Myocyte (in vitro differentiated cells): Measurements from ENCODE around the gene CREB5. TPM values are rescaled to one million over a fixed set of nuclear protein-coding genes. Genes with fewer than 3 reads are reported as not detected.
"Not testable (repeated sequence)": the region's sequence is repeated elsewhere in the genome, so short reads cannot be mapped to it uniquely, and the experiment has no call there.

ENCODE experiments used
- DNase-seq: peaks from one replicate; pipeline ENCODE4 v3.0.0-alpha.2; 2012; ENCODE audit warnings: low read depth
- polyA plus RNA-seq: library from polyadenylated mRNA; unstranded; fragments of >200 nt; gene quantifications from one replicate; pipeline ENCODE4 v1.2.1, GENCODE V29; 2012; ENCODE audit warnings: missing spikeins
- total RNA-seq: library from RNA; depleted of rRNA; stranded (reverse); fragments of >200 nt; gene quantifications from 2 replicates; pipeline ENCODE4 v1.2.3, GENCODE V29; 2014

Gene CREB5, protein sequence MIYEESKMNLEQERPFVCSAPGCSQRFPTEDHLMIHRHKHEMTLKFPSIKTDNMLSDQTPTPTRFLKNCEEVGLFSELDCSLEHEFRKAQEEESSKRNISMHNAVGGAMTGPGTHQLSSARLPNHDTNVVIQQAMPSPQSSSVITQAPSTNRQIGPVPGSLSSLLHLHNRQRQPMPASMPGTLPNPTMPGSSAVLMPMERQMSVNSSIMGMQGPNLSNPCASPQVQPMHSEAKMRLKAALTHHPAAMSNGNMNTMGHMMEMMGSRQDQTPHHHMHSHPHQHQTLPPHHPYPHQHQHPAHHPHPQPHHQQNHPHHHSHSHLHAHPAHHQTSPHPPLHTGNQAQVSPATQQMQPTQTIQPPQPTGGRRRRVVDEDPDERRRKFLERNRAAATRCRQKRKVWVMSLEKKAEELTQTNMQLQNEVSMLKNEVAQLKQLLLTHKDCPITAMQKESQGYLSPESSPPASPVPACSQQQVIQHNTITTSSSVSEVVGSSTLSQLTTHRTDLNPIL
- 3.7 and 4.0 TPM in 2 replicates for total RNA-seq
- 1.7 TPM for polyA plus RNA-seq

DNA sequence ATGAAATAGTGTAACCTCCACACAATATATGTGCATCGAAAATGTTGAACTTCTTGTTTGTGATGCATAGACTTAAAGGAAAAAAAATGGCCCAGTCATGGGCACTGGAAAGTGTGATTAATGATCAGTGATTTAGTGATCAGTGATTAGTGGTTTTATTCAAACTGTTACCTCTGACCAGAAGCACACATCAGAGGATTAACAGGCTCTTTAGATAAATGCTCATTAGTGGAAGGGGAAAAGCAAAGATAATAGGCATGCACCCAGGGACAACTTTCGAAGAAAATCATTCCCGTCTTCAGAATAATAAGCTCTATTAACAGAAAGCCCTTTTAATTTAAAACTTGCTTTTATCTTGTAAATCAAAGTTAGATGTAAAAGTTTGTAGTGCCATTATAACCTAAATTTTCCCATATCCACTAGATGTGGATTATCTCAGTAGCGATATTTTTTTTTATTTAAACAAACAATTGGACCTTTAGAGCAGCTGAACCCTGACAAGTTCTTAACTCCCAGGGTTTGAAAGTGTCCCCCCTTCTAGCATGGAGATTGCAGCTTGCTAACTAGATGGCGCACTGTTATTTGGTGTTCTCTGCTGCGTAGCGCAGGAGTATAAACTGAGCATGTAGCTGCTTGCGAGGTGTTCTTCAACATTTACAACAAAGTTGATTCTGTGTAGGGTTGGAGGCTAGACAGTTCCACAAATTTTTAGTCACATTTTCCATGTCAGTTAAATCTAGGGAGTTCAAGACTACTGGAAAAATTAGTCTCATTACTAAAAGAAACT lies at the start of gene CREB5:
Gene CREB5, plus strand, starts transcription at position 643 of the 787 bp plus-strand sequence. CDS start 397 bp downstream, outside the sequence.
- no peak for DNase-seq

DNA sequence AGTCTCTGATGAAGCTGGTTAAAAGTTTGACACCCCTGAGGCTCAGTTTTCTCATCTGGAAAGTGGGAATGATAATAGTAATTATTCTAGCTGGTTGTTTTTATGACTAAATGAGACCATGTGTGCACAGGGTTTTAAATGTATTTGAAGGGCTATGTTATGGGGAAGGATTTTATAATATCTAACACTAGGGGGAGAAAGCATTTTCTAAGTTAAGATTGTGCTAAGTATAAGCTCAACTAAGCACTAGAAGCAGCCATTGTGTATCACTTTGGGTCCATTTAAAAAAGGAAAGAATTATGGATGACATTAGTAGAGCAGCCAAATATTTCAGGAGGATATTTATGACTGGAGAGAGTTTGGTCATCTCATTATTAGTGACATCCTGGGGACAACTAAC lies 49.5 kb upstream of the CREB5 start:
- no peak for DNase-seq

DNA sequence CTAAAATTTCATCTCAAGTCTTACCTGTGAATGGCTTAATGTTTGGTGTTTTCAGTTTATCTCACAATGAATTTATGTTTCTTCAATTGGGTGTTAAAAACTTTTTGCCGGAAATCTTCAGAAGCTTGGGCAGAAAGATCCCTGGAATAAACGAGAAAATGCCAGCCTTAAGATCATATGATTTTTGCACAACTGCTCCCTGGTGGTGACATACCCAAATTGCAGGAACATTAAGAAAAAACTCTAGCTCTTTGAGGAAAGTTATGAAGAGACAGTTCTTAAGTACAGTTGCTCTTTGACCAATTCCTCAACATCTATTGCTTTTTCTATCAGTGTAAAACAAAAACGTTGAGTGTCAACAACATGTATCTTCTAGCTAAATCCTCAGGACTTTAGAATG lies 48.2 kb upstream of the CREB5 start:
- DNase-seq, result no peak

DNA sequence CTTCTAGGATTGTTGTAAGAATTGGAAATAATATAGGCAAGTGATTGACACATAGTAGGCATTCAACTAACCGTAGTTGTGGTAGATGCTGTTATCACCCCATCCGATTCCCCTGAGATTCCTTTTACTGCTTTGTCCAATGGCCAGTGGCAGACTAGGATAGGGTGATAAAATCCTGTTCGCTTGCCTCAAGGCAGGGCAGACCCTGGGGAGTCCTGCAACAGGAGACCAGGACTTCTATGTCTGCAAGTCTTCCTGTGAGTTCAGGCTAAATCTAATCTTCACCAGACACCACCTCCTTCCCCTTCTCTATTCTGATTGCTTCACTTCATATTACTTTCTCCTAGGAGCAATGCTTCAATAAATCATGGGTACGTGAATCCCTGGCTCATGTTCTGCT lies 42.8 kb upstream of the CREB5 start:
- DNase-seq, result no peak

GRCh38 chr7:28371846-28372245 lies 40.5 kb upstream of the CREB5 start:
- no peak for DNase-seq

- no peak for DNase-seq
Observed at GRCh38 chr7:28373990-28374389, 38.3 kb upstream of the CREB5 start.

DNA sequence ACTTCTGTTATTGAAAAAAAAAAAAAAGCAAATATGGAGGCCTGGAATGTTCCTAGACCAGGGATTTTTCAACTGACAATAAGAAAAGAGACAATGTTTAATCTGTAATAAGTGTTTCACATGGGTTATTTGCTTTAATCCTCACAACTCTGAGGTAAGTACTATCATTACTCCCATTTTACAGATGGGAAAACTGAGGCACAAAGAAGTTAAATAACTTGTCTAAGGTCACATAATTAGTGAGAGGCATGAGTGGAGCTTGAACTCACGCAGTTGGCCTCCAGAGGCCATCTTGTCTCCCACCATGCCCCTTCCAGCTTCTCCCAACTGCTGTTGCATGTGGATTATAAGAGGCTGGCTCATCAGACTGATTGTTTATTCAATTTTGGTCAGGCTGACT lies 36.6 kb upstream of the CREB5 start:
- DNase-seq, result peak; percentile 27

GRCh38 chr7:28376634-28377033 lies 35.7 kb upstream of the CREB5 start:
- no peak for DNase-seq

DNA sequence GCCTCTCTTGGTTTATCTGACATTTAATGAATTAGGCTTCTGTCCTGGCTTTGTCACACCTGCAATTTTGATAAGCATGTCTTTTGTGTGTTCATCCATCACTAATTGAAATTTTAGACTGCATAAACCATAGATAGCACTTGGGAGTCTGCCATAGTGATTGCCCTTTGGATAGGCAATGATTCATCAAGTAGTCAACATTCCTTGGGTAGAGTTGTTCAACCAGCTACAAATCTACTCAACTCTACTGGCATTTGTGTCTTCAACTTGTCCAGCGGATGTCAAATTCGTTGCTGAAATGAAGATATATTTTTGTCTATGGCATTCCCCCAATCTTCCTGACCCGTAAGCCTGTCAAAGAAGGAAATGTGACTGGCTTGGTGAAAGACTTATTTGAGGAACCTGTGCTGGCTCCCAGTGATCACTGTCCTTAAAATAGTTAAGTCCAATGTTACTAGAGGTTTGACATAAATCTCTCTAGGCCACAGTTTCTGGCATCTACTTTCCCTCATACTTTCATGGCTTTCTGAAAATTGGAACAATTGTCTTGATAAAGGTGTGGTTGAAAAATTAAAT lies 33.7 kb upstream of the CREB5 start:
- peak; percentile 32 for DNase-seq

- DNase-seq, result no peak
Observed at GRCh38 chr7:28381466-28381865, 30.9 kb upstream of the CREB5 start.

DNA sequence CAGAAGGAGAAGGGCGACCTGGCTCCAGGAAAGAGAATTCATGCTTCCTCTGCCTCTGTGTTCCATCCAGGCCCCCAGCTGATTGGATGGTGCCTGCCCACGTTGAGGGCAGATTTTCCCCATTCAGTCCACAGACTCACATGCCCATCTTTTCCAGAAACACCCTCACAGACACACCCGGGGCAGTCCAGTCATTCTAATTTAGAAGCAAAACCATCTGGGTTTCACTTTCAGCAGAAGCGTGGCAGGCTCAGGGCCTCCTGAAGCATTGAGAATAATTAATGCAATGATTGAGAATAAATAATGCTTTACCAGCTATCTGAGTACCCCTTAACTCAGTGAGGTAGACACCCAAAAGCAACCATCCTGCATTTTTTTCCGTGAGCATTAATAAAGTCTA lies 30.2 kb upstream of the CREB5 start:
- DNase-seq, result no peak

DNA sequence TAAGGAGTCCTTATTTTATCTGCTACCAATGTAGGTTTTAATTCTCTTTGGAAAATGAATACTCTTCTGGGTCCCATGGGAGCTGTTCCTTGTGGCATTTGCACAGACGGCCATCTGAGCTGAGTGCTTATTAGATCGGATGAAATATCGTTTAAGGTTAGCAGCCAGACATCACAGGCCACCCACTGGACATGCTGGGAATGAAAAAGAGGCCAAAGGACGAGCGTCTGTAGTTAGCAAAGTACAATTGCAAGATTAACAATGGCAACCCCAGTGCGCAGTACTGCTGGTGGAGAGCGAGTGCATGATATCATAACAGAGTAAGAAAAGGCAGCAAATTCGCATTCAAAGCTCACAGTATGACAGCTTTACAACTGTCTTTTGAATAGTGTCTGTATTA lies 28.3 kb upstream of the CREB5 start:
- DNase-seq, result no peak

DNA sequence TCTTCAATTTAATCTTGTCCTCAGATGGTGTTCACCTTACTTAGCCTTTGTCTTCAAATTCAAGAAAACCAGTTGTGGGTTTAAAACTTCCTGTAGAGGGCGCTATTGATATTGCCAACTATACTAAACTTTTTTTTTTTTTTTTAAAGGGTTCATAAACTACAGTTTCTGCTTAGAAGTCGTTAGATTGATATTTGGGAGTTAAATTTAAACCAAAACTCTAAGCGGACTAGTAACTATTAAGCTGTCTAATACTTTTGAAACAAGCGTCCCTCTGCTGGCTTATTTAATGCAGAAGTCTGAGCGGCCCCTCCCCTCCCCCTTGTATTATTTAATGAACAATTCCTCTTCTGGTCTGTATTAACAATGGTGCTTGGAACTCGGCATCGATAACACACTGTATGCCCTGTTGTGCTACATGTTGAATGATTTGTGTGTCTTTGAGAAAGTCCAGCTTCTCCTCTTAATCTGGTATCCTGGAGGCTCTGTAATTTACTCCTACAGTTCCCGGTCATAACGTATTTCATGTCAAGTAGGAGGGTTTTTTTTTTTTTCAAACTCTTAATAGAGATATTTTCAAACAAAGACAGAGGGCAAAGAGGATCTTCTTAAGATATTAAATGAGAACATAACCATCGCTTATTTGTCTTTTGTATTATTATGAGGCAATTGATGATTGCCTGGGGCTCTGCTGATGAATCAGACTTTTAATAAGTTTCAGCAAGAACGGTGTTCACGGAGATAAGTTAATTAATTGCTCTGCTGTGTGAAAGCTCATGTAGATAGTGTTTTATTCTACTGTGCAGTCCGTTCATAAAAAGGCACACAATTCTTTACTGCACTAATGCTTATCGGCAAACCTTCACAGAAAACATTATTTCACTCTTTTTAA lies 22.6 kb upstream of the CREB5 start:
- peak; percentile 81 for DNase-seq

GRCh38 chr7:28390426-28390825 lies 21.9 kb upstream of the CREB5 start:
- DNase-seq, result no peak

DNA sequence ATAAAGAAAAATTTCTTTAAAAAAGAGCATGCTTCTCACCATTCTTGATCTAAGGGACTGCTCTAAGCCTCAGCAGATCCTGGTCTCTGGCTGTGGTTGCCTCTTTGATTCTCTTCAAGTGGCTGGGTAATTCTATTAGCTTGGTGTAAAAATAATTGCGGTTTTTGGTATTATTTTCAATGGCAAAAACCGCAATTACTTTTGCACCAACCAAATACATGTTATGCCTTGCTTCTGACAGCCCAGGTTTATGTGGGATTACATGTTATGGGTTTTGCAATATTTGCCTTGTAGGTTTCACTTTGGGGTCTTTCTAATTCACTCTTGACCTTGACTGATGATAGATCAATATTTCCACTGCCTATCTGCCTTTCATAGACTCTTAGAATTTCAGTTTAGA lies 20.0 kb upstream of the CREB5 start:
- no peak for DNase-seq

DNA sequence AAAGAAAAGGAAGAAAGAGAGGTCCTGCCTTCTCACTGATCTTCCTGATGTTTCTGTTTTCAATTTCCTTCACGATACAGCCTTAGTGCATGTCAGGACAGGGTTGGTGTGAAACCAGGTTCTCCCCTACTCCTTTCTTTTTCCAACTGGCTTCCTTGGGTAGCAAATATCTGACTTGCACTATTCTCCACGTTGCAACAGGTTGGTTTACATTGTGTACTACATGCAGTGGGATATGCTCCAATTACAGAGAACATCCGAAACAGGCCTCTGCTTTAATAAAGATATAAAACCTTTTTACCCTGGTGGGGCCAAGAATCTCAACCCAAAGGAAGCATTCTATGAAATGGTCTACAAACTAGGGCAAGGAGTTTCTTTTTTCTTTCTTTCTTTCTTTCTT lies 16.9 kb upstream of the CREB5 start:
- DNase-seq, result no peak

GRCh38 chr7:28395831-28396230 lies 16.5 kb upstream of the CREB5 start:
- DNase-seq, result no peak

- no peak for DNase-seq
Observed at GRCh38 chr7:28397141-28397540, 15.2 kb upstream of the CREB5 start.

GRCh38 chr7:28400838-28401360 lies 11.4 kb upstream of the CREB5 start:
- no peak for DNase-seq

DNA sequence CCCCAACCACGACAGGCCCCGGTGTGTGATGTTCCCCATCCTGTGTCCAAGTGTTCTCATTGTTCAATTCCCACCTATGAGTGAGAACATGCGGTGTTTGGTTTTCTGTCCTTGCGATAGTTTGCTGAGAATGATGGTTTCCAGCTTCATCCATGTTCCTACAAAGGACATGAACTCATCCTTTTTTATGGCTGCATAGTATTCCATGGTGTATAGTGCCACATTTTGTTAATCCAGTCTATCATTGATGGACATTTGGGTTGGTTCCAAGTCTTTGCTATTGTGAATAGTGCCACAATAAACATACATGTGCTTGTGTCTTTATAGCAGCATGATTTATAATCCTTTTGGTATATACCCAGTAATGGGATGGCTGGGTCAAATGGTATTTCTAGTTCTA lies 10.8 kb upstream of the CREB5 start:
- DNase-seq, result not testable (repeated sequence)

GRCh38 chr7:28405662-28406061 lies 6.7 kb upstream of the CREB5 start:
- peak; percentile 67 for DNase-seq
